OCI-LY7 (cell line): Measurements from ENCODE around the gene YPEL3.
"Not testable (repeated sequence)": the region's sequence is repeated elsewhere in the genome, so short reads cannot be mapped to it uniquely, and the experiment has no call there.

Experiments used
- CTCF ChIP-seq: fragments of 200-600 bp; sonication (generic); conservative IDR thresholded peaks from 2 replicates; pipeline ENCODE4 v1.5.1; 2014; ENCODE audit warnings: mild to moderate bottlenecking, antibody characterized with exemption, low read length, moderate library complexity, mixed read lengths
- EZH2phosphoT487 ChIP-seq: fragments of 200-600 bp; sonication (generic); IDR thresholded peaks from 2 replicates; pipeline ENCODE4 v1.6.1; 2018; ENCODE audit warnings: low read depth, borderline replicate concordance, mild to moderate bottlenecking, mixed run types, antibody characterized with exemption, low read length, moderate library complexity, mixed read lengths

- TF ChIP-seq CTCF, EZH2phosphoT487: not testable (repeated sequence)
Measured at GRCh38 chr16:30114833-30115232, 18.8 kb upstream of the YPEL3 start.
